ENCODE data around the gene LYPD6B.

LYPD6B gene

GRCh38 chr2:149012545-149012944 lies 26.0 kb upstream of the LYPD6B start:
- DNase-seq (ENCODE audit: low read depth), result no peak

- no peak for DNase-seq (ENCODE audit: low read depth)
Measured at GRCh38 chr2:149015501-149015900, 23.0 kb upstream of the LYPD6B start.

- DNase-seq (ENCODE audit: low read depth), result no peak
Measured at GRCh38 chr2:149015926-149016563, 22.5 kb upstream of the LYPD6B start.

DNA sequence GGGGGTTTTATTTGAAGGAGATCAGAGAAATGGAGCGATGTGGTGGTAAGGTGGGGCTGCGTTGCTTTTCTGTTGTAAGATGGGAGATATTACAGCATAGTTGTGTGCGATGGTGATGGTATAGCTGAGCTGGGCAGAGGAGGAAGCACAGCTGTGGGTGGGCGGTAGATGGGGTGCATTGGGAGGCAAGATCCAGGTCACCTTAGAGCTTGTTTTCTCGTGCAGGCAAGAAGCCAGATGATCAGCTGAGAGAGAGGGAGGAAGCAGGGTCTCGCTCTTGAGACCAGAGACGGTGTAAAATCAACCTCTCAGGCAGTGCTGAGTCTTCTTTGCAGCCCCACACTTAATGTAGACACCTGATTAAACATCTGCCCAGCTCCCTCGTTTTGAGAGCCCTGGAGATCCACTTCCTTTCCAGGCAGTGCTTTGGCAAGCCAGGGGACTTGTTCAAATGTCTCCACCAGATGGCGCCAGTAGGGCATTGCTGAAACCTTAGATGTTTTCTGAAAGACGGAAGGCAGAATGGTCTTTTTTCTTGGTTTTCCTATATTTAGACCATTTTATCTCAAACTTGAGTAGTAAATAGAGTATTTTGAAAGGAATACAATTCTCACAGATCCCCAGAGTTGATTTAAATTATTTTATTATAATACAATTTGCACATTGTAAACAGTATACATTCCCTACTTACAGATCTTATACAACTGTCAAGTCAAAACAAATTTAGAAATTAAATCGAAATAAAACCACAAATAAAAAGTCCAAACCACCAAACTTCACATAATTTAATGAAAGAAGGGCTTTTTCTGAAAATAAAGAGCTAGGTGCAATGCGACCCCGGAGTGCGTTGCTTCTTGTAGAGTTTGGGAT lies 21.1 kb upstream of the LYPD6B start:
- peak; percentile 43 for DNase-seq (ENCODE audit: low read depth)

DNA sequence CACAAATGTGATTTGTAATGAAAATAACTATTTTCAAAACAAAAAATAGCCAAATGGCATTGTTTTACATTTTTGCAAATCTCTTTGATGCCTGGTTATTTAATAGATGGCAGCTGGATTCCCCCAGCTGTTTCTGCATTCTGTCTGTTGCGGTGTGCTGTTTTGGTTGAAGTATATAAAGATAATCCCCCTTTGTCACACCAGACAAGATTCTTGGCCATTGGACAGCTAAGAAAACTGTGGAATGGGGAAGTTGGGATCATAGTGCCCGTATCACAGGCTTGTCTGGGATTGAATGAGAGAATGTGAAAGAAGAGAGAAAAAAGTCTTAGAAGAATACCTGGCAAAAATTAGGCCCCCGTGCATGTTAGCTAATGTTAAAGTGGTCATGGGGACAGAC lies 19.5 kb upstream of the LYPD6B start:
- DNase-seq (ENCODE audit: low read depth), result no peak

GRCh38 chr2:149019768-149020167 lies 18.7 kb upstream of the LYPD6B start:
- DNase-seq (ENCODE audit: low read depth), result no peak

GRCh38 chr2:149020432-149020851 lies 18.1 kb upstream of the LYPD6B start:
- no peak for DNase-seq (ENCODE audit: low read depth)

DNA sequence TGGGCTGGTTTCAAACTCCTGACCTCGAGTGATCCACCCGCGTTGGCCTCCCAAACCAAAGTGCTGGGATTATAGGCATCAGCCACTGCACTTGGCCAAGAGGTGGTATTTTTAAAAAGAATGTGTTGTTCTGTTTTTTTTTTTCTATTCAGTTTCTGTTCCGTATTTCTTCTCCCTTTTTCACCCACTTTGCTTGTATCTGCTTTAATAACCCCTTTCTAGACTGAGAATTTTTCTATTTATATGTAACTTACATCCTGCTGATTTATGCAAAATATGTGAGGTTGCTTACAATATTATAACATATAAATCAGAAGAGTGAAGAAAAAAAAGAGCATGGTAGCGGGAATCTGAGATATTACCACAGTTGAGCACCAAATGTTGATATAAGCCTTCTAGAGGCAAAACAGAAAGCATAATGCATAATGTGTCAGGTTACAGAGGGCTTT lies 17.2 kb upstream of the LYPD6B start:
- no peak for DNase-seq (ENCODE audit: low read depth)

DNA sequence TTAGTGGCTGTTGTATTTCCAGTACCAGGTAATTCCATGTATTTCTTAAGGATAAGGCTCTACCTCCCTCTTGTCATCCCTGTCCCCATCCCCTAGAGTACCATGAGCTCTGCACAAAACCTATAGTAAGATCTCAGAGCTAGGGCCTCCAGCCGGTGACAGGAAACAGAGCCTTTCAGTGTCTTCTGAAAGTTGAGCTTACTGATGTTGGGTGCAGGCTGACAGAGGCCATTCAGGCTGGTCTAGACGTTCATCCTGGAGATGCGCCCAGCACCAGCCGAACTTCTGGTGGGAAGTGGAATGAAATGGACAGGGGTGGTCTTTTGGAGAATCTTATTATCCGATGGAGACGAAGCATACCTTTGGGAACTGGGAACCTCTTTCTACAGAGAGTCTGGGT lies 16.7 kb upstream of the LYPD6B start:
- no peak for DNase-seq (ENCODE audit: low read depth)

DNA sequence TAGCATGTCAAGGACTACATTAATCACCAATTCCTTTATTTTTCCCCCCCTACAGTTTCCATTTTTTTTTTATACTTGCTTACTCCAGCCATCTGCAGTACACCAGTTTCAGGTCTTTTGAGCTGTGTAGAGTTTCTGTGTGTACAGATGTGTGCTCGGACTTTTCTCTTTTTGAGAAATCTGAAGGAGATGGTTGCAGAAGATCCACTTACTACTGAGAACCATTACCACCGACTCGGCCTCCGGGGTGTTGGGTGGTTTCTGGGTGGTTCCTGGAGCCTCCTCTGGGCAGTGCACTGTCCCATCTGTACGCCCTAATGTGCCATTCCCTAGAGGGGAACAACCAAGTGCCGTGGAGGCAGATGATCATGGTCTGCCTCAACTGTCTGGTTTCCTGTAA lies 15.4 kb upstream of the LYPD6B start:
- no peak for DNase-seq (ENCODE audit: low read depth)

GRCh38 chr2:149027590-149028250 lies 10.8 kb upstream of the LYPD6B start:
- no peak for DNase-seq (ENCODE audit: low read depth)

DNA sequence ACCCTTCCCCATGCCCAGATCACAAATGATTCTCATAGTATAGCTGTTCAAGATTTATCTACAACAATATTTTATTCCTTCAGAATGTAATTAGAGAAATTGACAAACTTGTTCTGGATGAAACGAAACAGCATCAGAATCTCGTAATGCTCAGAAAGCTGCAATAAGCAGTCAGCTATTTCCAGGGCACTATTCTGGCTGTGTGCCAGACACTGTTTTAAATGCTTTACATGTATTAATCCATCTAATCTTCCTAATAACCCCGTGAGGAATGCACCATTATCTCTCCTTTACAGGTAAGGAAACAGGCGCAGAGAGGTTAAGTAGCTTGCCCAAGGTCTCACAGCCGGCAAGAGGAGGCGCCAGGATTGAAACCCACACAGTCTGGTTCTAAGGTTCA lies 10.1 kb upstream of the LYPD6B start:
- DNase-seq (ENCODE audit: low read depth), result no peak

DNA sequence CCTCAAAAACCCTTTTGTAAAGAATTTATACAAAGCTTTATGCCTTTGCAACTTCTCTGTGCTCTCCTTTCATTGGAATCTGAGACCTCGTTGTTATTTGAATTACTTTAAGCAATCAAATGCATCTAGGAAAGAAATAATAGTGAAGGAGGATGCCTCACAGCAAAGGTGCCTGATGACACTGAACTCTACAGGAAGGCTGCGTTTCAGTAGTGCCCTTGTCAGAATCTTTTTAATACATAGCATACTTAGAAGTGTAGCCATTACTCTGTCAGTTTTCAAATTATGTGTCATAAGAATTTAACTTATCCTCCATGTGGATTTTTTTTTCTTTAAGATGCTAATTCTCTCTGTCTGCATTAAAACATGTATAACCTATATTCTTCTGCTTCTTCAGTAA lies 9.6 kb upstream of the LYPD6B start:
- no peak for DNase-seq (ENCODE audit: low read depth)

DNA sequence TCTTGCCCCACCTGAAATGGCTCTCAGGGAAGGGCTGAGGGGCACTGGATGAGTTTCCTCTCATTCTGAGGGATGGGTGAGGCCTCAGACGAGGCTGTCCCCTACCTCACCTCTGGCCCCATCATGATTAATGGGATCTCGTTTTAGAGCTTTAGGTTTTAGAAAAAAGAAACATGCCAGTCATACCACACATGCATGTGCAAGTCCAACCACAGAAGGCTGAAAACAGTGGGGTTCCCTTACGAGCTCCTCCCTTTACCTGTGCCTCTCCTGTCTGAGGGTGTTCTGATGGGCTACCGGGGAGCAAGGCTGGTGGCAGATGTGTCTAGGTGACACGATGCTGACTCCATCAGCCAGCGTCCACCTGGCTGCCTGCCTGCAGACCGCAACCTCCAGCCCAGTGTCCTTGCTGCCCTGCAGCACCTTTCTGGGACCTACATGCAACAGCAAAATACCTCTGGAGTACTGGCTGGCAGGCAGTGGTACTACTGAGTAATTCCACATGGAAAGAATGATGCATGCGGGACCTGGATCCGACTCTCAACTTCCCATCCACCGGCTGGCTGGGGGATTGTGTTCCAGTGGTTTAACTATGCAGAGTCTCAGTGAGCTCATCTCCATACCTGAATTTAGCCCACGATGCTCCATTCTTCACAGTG lies 9.1 kb upstream of the LYPD6B start:
- DNase-seq (ENCODE audit: low read depth), result no peak

DNA sequence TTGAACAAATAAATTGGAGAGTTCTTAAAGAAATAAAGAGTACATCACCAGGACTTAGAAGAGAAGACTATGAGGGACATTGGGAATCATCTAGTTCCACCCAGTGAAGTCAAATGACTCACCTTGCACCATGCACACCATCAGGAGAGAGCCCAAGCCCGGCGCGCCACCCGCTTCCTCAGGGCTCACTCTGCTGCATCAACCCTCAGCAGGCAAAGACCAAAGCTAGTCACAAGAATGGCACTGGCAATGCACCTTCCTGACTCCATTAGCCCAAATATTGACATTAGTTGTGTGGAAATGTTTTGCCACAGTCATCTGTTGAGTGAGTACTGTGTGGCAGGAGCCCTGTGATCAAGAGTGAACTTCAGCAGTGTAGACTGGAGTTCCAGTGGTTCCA lies 7.1 kb upstream of the LYPD6B start:
- no peak for DNase-seq (ENCODE audit: low read depth)

- no peak for DNase-seq (ENCODE audit: low read depth)
Measured at GRCh38 chr2:149033716-149034115, 4.8 kb upstream of the LYPD6B start.

- no peak for DNase-seq (ENCODE audit: low read depth)
Measured at GRCh38 chr2:149034406-149034805, 4.1 kb upstream of the LYPD6B start.

DNA sequence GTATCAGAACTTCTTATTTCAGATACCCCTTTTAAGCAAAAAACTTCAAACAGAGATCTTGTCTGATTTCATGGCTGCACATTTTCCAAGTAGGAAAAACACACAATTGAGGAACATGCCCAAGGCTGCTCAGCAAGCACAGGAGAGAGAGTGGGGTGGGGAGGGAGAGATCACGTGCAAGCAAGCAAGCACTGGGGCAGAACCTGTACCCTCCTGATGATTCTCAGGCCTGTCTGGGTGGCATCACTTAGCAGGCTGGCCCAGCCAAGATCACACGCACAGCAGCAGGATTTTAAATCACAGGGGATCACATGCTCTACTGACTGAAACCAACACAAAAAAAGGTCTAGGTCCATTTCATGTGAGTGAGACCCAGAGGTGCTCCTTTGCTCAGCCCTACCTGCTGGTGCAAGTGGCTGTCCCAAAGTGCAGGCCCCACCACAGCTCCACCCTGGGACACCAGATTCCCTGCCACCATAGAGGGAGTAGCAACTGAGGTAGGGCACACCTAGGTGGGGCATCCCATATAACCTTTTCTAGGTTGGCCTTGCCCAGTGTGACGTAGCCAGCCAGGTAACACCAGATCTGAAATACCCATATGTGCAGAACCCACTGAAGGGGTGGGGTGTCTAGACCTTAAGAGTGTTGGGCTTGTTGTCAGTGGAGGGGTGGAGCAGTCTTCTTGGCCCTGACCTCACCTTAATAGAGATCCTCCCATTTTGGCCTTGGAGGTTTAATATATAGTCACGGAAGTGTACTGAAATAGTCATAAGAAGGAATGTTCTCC lies 1.8 kb upstream of the LYPD6B start:
- no peak for DNase-seq (ENCODE audit: low read depth)

GRCh38 chr2:149037851-149038250 lies 648 bp upstream of the LYPD6B start:
- no peak for DNase-seq (ENCODE audit: low read depth)

- DNase-seq (ENCODE audit: low read depth), result no peak
Measured at GRCh38 chr2:149039213-149039724, 770 bp downstream of the LYPD6B start.

- peak; percentile 40 for DNase-seq (ENCODE audit: low read depth)
Measured at GRCh38 chr2:149040451-149040850, 2.0 kb downstream of the LYPD6B start.
